ENCODE data around the gene POLR3A. TPM values are rescaled to one million over a fixed set of nuclear protein-coding genes. Genes with fewer than 3 reads are reported as not detected.
"Not testable (repeated sequence)": the region's sequence is repeated elsewhere in the genome, so short reads cannot be mapped to it uniquely, and the experiment has no call there.

POLR3A gene
- total RNA-seq, result 13.7 and 14.7 TPM in 2 replicates

- no peaks in the 10 kb centered on the region for H3K27me3 ChIP-seq (ENCODE audit: control insufficient read depth, insufficient read depth, low read length)
- FAIRE-seq, result no peak
- peak; percentile 76 for TF ChIP-seq CTCF (IDR thresholded peaks at IDR 0.05; ENCODE audit: insufficient read depth, low read length, severe bottlenecking)
- DNase-seq (ENCODE audit: low read depth), result peak; percentile 89
- peak within 1 kb of the TSS; percentile 99 for H3K4me3 ChIP-seq (ENCODE audit: low read depth, low read length)
- H3K36me3 ChIP-seq (ENCODE audit: control insufficient read depth, insufficient read depth, low read length), result peaks cover 4% of the 10 kb centered on the region
Measured at GRCh38 chr10:78029269-78030226, at the start of gene POLR3A. Gene POLR3A, minus strand, starts transcription at chr10:78029515. Its CDS starts 108 bp downstream, at chr10:78029407.

GRCh38 chr10:78078539-78079330 is 49.4 kb upstream of the POLR3A start:
- no peaks in the 10 kb centered on the region for H3K36me3 ChIP-seq (ENCODE audit: control insufficient read depth, insufficient read depth, low read length)
- H3K27me3 ChIP-seq (ENCODE audit: control insufficient read depth, insufficient read depth, low read length), result no peaks in the 10 kb centered on the region
- H3K4me3 ChIP-seq (ENCODE audit: low read depth, low read length), result no peak overlapping the region
- no peak for DNase-seq (ENCODE audit: low read depth)
- no peak for FAIRE-seq
- no peak for TF ChIP-seq CTCF (IDR thresholded peaks at IDR 0.05; ENCODE audit: insufficient read depth, low read length, severe bottlenecking)

DNA sequence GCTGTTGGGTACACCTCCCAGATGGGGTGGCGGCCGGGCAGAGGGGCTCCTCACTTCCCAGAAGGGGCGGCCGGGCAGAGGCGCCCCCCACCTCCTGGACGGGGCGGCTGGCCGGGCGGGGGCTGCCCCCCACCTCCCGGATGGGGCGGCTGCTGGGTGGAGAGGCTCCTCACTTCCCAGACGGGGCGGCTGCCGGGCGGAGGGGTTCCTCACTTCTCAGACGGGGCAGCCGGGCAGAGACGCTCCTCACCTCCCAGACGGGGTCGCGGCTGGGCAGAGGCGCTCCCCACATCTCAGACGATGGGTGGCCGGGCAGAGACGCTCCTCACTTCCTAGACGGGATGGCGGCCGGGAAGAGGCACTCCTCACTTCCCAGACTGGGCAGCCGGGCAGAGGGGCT is 46.5 kb upstream of the POLR3A start:
- not testable (repeated sequence) for DNase-seq (ENCODE audit: low read depth); H3K4me3 ChIP-seq (ENCODE audit: low read depth, low read length); FAIRE-seq; H3K27me3 ChIP-seq (ENCODE audit: control insufficient read depth, insufficient read depth, low read length); H3K36me3 ChIP-seq (ENCODE audit: control insufficient read depth, insufficient read depth, low read length)

- DNase-seq (ENCODE audit: low read depth), result no peak
- H3K36me3 ChIP-seq (ENCODE audit: control insufficient read depth, insufficient read depth, low read length), result no peaks in the 10 kb centered on the region
- no peak for TF ChIP-seq CTCF (IDR thresholded peaks at IDR 0.05; ENCODE audit: insufficient read depth, low read length, severe bottlenecking)
- no peak for FAIRE-seq
- no peak overlapping the region for H3K4me3 ChIP-seq (ENCODE audit: low read depth, low read length)
- peaks cover 3% of the 10 kb centered on the region for H3K27me3 ChIP-seq (ENCODE audit: control insufficient read depth, insufficient read depth, low read length)
Measured at GRCh38 chr10:78072504-78072903, 43.2 kb upstream of the POLR3A start.

GRCh38 chr10:78071857-78072179 is 42.5 kb upstream of the POLR3A start:
- H3K27me3 ChIP-seq (ENCODE audit: control insufficient read depth, insufficient read depth, low read length), result peaks cover 3% of the 10 kb centered on the region
- no peaks in the 10 kb centered on the region for H3K36me3 ChIP-seq (ENCODE audit: control insufficient read depth, insufficient read depth, low read length)
- no peak for TF ChIP-seq CTCF (IDR thresholded peaks at IDR 0.05; ENCODE audit: insufficient read depth, low read length, severe bottlenecking)
- DNase-seq (ENCODE audit: low read depth) (no peak), FAIRE-seq (no peak)
- no peak overlapping the region for H3K4me3 ChIP-seq (ENCODE audit: low read depth, low read length)
